Adrenal gland (tissue), 12 donors: ENCODE results near the gene ANO10. TPM values are rescaled to one million over a fixed set of nuclear protein-coding genes. Genes with fewer than 3 reads are reported as not detected.

Source experiments
- DNase-seq, 7 donors: peaks; one replicate each; pipeline ENCODE4 v3.0.0-alpha.2; 2019 to 2020
- H3K27ac ChIP-seq, 5 donors: fragments of 200-600 bp; sonication (generic) in 4 of 5; 1 replicate in 3 of 5; 2 replicates in 2 of 5; pipeline versions ENCODE4 v1.5.1 to v1.8.0; 2016 to 2020; ENCODE audit warnings: mild to moderate bottlenecking in 1 of 5
- H3K27me3 ChIP-seq: fragments of 200-600 bp; 2 replicates; pipeline ENCODE4 v1.8.0; 2021
- H3K36me3 ChIP-seq, 2 donors: fragments of 200-600 bp; replicated peaks in 1 of 2; 1 replicate in 1 of 2; 2 replicates in 1 of 2; pipeline versions ENCODE4 v1.5.1 to v1.8.0; 2018 to 2022
- H3K4me1 ChIP-seq, 2 donors: fragments of 200-600 bp; replicated peaks in 1 of 2; 1 replicate in 1 of 2; 2 replicates in 1 of 2; pipeline versions ENCODE4 v1.5.1 to v1.8.0; 2018 to 2021
- H3K4me3 ChIP-seq, 4 donors: fragments of 200-600 bp; sonication (generic) in 3 of 4; one replicate each; pipeline ENCODE4 v1.5.1; 2016 to 2018
- H3K9me3 ChIP-seq, 3 donors: fragments of 200-600 bp; sonication (generic) in 1 of 3; replicated peaks in 1 of 3; 1 replicate in 2 of 3; 2 replicates in 1 of 3; pipeline versions ENCODE4 v1.5.1 to v1.8.0; 2016 to 2021
- CTCF ChIP-seq, 6 experiments: fragments of 450-650 bp in 4 of 6; fragments of 200-600 bp in 2 of 6; sonication (generic) in 1 of 6; IDR thresholded peaks; 1 replicate in 5 of 6; 2 replicates in 1 of 6; pipeline versions ENCODE4 v1.5.1 to v1.8.0; 2016 to 2021; ENCODE audit warnings: antibody characterized with exemption in 6 of 6, mild to moderate bottlenecking in 2 of 6, moderate library complexity in 1 of 6
- POLR2A ChIP-seq, 2 donors: fragments of 450-650 bp; IDR thresholded peaks; one replicate each; pipeline ENCODE4 v1.6.1; 2017; ENCODE audit warnings: antibody characterized with exemption in 2 of 2, mild to moderate bottlenecking in 2 of 2, moderate library complexity in 1 of 2
- WGBS, 4 donors: extraction: QIAGEN DNeasy Blood & Tissue Kit in 2 of 4; methylation state at CpG; one replicate each; pipeline versions ENCODE4 v1.1.5 to v1.1.7; 2013 to 2017; 5-methylcytosine and 5-hydroxymethylcytosine counted together
- intact Hi-C, 2 donors: fragments of 100-400 bp; cut with DNase I; formaldehyde crosslinking; loops; one replicate each; pipeline versions ENCODE4 v1.14.1 to v1.15.0; 2022 to 2023
- polyA plus RNA-seq, 3 donors: library from polyadenylated mRNA; stranded (reverse); fragments of 200-250 nt in 2 of 3; fragments of 350-450 nt in 1 of 3; fragmentation: Illumina TruSeq in 1 of 3; extraction: RNeasy Lipid Tissue Mini Kit (QIAGEN cat#74804) in 1 of 3; gene quantifications; one replicate each; pipeline ENCODE4 v1.2.3, GENCODE V29; 2013 to 2014
- total RNA-seq, 9 donors: library from RNA; depleted of rRNA in 4 of 9; stranded (reverse); fragments of >200 nt in 4 of 9; fragments of 120-200 nt in 1 of 9; fragmentation: NEBNext Ultra II Directional in 1 of 9; extraction: Animal tissue kit (Norgen Biotek cat#: 25700) in 1 of 9; gene quantifications; one replicate each; pipeline versions ENCODE4 v1.1.0 to v1.2.4, GENCODE V29; 2013 to 2023
- donor health status: healthy with polysubstance abuse.
- donor health status: Bipolar disorder and iron deficiency.
- donor health status: DM: yes; HTN: yes; CAD: no.
- donor health status: DM: no; HTN: no; CAD: no.
- donor health status: DM: no; HTN: no; CAD: no.
- donor health status: DM: yes; HTN: yes; CAD: no.

Gene ANO10
- total and polyA plus RNA-seq, 12 donors = 10.7 to 34.8 (median 22.0) TPM

DNA sequence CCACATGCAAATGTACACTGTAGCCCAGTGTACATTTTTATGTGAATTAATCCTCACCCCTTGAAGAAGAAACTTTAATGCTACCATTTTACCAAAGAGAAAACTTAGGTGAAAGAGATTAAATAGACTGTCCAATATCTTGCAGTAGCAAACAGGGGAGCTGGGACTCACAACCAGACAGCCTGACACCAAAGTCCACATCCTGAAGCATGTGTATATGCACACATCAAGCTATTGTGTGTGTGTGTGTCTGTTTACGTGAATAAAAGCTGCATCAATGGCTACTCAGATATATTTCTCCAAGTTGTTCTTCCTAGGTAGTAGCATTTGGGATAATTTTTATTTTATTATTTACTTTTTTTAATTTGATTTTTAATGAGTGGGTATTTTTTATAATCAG is 6.7 kb downstream of the ANO10 start:
- no peak for TF ChIP-seq CTCF (IDR thresholded peaks at IDR 0.05)
- TF ChIP-seq POLR2A (IDR thresholded peaks at IDR 0.05) = no peak
- H3K9me3 ChIP-seq = no peaks in the 10 kb centered on the region
- intact Hi-C loops = no loop called here
- H3K4me1 ChIP-seq = no peaks in the 10 kb centered on the region
- H3K27me3 ChIP-seq = no peaks in the 10 kb centered on the region
- no peak overlapping the region for H3K4me3 ChIP-seq
- H3K36me3 ChIP-seq = no peaks in the 10 kb centered on the region
- no peak overlapping the region for H3K27ac ChIP-seq
- no peak for DNase-seq
- WGBS, 4 donors = 97 to 100% (median 99%) methylated on average over 1 of the region's 1 CpG

DNA sequence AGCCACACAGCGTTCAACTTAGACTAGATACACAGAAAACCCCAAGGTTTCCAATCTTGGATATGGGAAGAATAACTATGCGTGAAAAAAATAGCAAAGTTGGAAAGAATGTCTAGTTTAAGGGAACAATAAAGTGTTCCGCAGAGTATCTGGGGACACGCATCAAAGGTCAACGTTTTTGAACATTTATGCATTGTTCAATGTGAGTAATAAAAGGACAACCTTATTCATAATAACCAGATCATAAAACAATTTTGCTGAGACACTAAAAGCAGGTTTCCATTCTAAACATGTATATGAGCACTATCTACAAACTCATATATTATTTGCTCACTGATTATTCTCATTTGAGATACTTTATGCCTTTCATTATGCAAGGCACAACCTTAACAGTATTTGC is 7.8 kb downstream of the ANO10 start:
- no peaks in the 10 kb centered on the region for H3K27me3 ChIP-seq
- H3K36me3 ChIP-seq = no peaks in the 10 kb centered on the region
- H3K27ac ChIP-seq = no peak overlapping the region
- no peak overlapping the region for H3K4me3 ChIP-seq
- TF ChIP-seq POLR2A (IDR thresholded peaks at IDR 0.05) (no peak), CTCF (IDR thresholded peaks at IDR 0.05) (no peak)
- DNase-seq = no peak
- intact Hi-C loops = no loop called here
- H3K4me1 ChIP-seq = no peaks in the 10 kb centered on the region
- no peaks in the 10 kb centered on the region for H3K9me3 ChIP-seq
- 90 to 95% (median 94%) methylated on average over 5 of the region's 5 CpGs for WGBS, 4 donors

DNA sequence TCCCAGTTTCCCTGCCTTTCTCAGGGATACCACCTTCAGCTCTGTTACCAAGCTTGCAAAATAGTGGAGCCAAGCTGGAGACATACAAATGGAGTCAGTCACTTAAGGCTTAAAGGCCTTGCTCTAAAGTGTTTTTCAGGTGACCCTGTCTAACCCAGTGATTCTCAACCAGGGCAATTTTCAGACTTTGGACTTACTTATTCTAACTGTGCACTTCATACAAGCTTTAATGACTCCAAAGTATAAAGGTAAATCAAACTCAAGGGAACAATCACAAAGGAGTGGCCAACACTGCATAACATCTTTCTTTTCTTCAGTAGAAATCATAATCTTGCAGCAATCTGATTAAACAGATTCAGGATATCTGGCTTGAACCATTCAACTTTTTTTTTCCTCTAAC is 9.4 kb downstream of the ANO10 start:
- Histone ChIP-seq H3K36me3 (no peaks in the 10 kb centered on the region), H3K9me3 (no peaks in the 10 kb centered on the region), H3K4me1 (no peaks in the 10 kb centered on the region), H3K27me3 (no peaks in the 10 kb centered on the region), H3K27ac (no peak overlapping the region), H3K4me3 (no peak overlapping the region)
- DNase-seq = no peak
- no peak for TF ChIP-seq POLR2A (IDR thresholded peaks at IDR 0.05)
- intact Hi-C loops = no loop called here

GRCh38 chr3:43609406-43609805 is 12.4 kb downstream of the ANO10 start:
- Histone ChIP-seq H3K36me3 (no peaks in the 10 kb centered on the region), H3K4me1 (no peaks in the 10 kb centered on the region), H3K27ac (no peak overlapping the region), H3K27me3 (no peaks in the 10 kb centered on the region), H3K4me3 (no peak overlapping the region), H3K9me3 (no peaks in the 10 kb centered on the region)
- intact Hi-C loops = no loop called here
- WGBS, 4 donors = 82 to 96% (median 95%) methylated on average over 1 of the region's 1 CpG
- DNase-seq = no peak
- TF ChIP-seq POLR2A (IDR thresholded peaks at IDR 0.05) (no peak), CTCF (IDR thresholded peaks at IDR 0.05) (no peak)

- intact Hi-C loops = no loop called here
- Histone ChIP-seq H3K27ac (no peak overlapping the region), H3K27me3 (no peaks in the 10 kb centered on the region), H3K9me3 (no peaks in the 10 kb centered on the region), H3K4me3 (no peak overlapping the region), H3K36me3 (no peaks in the 10 kb centered on the region), H3K4me1 (no peaks in the 10 kb centered on the region)
- no peak for DNase-seq
- 73 to 91% (median 83%) methylated on average over 1 of the region's 1 CpG for WGBS, 4 donors
- TF ChIP-seq CTCF (IDR thresholded peaks at IDR 0.05) (no peak), POLR2A (IDR thresholded peaks at IDR 0.05) (no peak)
These were observed 13.1 kb downstream of the ANO10 start for GRCh38 chr3:43608751-43609150.
